IMR-90 (cell line): ENCODE data around the gene CTDSP2.
"Not testable (repeated sequence)": the region's sequence is repeated elsewhere in the genome, so short reads cannot be mapped to it uniquely, and the experiment has no call there.

Experiments used
- CTCF ChIP-seq: conservative IDR thresholded peaks from 2 replicates; pipeline ENCODE4 v1.5.1; 2012; ENCODE audit warnings: mild to moderate bottlenecking, low read depth, low read length, improper control_type of control experiment
- ELK1 ChIP-seq: fragments of 150-350 bp; IDR thresholded peaks from 2 replicates; pipeline ENCODE4 v1.6.1; 2016; ENCODE audit warnings: low read depth, mild to moderate bottlenecking, low read length, moderate library complexity, borderline replicate concordance
- MAZ ChIP-seq: IDR thresholded peaks from 2 replicates; pipeline ENCODE4 v1.6.1; 2012; ENCODE audit warnings: low read depth, mild to moderate bottlenecking, low read length, improper control_type of control experiment, moderate library complexity, borderline replicate concordance
- POLR2A ChIP-seq: IDR thresholded peaks from 2 replicates; pipeline ENCODE4 v1.6.1; 2012; ENCODE audit warnings: mild to moderate bottlenecking, low read depth, low read length
- RAD21 ChIP-seq: IDR thresholded peaks from 2 replicates; pipeline ENCODE4 v1.6.1; 2012; ENCODE audit warnings: low read length, improper control_type of control experiment
- RFX5 ChIP-seq: IDR thresholded peaks from 2 replicates; pipeline ENCODE4 v1.8.0; 2012; ENCODE audit warnings: low read depth, mild to moderate bottlenecking, low read length, moderate library complexity
- USF2 ChIP-seq: fragments of 150-350 bp; IDR thresholded peaks from 2 replicates; pipeline ENCODE4 v1.6.1; 2017; ENCODE audit warnings: mild to moderate bottlenecking, antibody characterized with exemption, low read length, low read depth

GRCh38 chr12:57858123-57858522, 11.6 kb upstream of the CTDSP2 start:
- TF ChIP-seq ELK1, MAZ, RFX5, RAD21, CTCF, USF2, POLR2A: not testable (repeated sequence)
